ENCODE results near the gene GBX1.

GBX1 gene

GRCh38 chr7:151193203-151193978 is 25.9 kb upstream of the GBX1 start:
- DNase-seq, result no peak

DNA sequence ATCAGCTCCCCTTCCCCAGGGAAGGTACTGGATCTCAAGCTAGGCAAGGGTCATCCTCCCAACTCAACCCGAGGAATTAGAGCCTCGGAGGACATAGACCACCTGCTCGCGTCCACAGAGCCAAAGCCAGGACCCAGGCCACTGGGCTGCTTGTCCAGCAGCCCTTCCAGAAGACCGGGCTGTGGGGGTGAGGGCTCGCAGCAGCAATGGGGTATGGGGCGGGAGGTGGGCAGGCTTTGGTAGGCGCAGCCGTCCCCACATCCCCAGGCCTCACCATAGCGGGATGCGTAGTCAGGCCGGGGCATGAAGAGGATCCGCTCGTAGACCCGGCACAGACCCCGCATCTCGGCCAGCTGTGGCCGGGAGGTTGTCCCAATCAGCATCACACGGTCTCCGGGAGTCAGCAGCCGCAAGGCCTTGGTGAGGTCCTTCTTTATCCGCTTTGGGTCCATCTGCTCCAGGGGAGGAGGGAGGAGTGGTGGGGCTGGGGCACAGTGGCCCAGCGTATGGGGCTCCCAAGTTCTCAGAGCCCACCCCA is 24.6 kb upstream of the GBX1 start:
- no peak for DNase-seq

DNA sequence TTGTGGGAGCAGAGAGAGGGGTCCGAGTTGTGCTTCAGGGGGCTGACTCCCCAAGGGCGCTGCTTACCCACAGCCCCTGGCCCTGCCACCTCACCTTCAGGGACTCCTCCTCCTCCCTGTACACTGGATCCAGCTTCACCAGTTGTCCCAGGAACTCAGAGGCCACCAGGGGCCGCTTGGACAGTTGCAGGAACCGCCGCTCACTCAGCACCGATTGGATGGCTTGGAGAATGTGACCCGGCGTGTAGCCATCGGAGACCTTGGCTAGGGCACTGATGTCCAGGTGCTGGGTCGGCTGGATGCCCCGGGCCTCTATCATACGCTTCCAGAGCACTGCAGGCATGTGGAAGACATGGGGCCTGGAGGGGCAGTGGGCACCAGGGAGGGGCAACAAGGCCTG is 24.1 kb upstream of the GBX1 start:
- DNase-seq, result no peak

GRCh38 chr7:151189038-151189437 is 21.5 kb upstream of the GBX1 start:
- DNase-seq, result no peak

GRCh38 chr7:151188252-151188542 is 20.7 kb upstream of the GBX1 start:
- no peak for DNase-seq

DNA sequence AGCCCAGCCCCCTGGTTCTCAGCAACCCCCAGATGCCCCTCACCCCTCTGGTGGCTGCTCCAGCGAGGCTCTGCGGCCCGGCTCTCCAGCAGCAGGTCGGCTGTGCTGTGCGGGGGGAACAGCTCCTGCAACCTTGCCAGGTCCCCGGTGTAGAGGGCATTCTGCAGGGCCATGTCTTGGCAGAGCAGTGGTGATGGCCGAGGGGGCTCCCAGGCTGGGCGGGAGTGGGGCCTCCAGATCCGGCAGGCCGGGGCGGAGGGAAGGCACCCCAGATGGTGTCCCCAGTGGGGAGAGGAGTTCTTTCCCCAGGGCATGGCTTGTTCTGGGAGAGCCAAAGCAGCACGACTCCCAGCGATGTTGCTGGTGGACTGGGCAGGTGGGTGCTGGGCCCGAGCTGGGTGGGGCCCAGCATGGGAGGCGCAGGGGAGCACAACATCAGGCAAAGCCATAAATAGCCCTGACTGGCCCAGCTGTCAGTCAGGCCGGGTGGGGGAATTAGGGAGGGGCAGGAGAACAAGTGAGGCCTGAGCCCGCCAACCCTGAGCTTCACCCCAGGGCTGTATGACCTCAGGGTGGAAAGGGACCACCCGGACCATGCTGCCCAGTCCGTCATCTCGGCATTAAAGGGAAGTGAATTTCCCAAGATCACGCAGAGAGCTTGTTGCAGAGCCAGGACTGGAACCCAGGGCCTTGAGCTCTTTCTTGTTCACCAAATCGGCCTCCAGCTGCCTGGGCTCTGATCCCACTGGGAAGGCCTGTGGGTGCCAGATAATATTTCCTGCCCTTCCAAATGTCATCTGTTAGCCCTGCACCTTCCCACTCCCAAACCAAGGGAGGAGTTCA is 20.1 kb upstream of the GBX1 start:
- no peak for DNase-seq

GRCh38 chr7:151186640-151187408 is 19.3 kb upstream of the GBX1 start, which contains the start of gene ASB10:
Gene ASB10, minus strand, starts transcription at chr7:151187250. Its CDS starts 120 bp downstream, at chr7:151187130.
- DNase-seq, result no peak

- no peak for DNase-seq
Measured at GRCh38 chr7:151185762-151186639, 18.5 kb upstream of the GBX1 start.

GRCh38 chr7:151181011-151181431 is 13.5 kb upstream of the GBX1 start:
- DNase-seq, result no peak

DNA sequence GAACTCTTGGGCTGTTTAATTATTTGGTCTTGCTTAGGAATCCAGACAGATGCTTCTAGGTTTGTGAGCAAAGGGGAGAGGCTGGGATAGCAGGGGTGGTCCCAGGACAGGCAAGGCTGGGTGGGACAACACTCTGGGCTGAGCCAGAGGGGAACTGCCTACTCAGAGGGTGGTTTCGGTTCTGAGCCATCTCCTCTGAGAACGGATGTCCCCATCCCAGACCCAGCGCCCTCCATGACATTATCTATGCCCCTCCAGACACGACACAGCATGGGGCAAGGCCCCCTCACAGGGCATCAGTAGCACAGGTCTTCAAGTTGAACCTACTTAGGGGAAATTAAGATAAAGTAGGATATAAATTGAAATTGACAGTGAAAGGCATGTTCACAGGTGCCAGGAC is 12.5 kb upstream of the GBX1 start:
- no peak for DNase-seq

- DNase-seq, result no peak
Measured at GRCh38 chr7:151179287-151179860, 11.9 kb upstream of the GBX1 start.

DNA sequence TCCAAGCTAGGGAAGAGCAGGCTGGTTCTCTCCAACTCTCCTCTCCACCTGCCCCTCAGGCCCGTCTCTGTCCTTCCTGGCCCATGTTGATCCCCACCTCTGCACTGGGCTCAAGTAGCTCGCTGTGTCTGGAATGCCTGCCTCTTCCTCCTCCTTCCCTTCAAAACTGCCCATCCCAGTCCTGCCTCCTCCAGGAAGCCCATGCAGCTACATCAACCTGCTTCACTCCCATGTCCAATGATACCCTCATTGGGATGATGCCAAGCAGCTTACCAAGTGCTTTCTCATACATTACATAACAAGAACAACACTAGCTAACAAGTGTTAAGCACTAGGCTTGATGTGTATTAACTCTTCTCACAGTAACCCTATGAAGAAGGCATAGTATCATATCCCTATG is 11.3 kb upstream of the GBX1 start:
- DNase-seq, result no peak

GRCh38 chr7:151178236-151178635 is 10.7 kb upstream of the GBX1 start:
- DNase-seq, result no peak

DNA sequence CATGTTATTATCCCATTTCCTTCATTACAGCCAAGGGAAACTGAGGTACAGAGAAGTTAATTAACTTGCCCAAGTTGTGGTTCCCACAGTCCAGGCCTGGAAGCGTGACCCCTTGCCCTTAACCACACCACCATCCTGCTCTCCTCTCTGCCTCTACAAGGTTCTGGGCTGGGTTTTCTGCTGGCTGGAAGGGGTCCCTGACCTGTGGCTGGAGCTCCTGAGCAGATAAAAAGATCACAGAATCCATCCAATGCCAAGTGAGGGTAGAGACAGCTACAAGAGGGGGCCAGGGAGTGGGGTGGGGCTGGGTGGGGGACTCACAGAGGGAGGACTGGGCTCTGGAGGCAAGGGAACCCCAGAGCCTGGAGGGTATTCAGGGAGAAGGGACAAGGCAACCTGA is 9.8 kb upstream of the GBX1 start:
- DNase-seq, result no peak

GRCh38 chr7:151176401-151176800 is 8.9 kb upstream of the GBX1 start:
- no peak for DNase-seq

DNA sequence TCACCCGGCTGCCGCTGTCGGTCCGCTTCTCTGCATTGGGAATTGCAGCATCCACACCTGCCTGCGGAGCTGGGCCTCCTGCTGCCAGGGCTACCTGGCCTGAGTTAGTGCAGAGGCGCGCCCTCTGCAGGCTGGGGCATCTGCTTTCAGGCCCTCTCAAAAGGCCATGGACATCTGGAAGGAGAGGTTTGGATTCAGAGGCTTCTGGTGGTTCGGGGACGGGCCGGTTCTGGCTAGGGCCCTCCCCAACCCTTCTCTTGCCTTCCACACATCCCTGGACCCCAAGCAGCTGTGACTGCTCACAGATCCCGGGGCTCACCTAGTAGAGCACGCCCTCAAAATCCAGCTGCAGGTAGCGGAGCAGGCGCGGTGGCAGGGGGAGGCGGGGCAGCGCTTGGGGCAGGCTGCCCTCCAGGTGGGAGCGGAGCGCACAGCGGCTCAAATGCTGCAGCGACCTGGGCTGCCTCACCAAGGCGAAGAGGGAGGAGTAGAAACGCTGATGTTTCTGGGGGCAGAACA is 8.4 kb upstream of the GBX1 start:
- no peak for DNase-seq

GRCh38 chr7:151175047-151175792 is 7.7 kb upstream of the GBX1 start:
- DNase-seq, result no peak

GRCh38 chr7:151174246-151175046 is 7.0 kb upstream of the GBX1 start:
- DNase-seq, result no peak

DNA sequence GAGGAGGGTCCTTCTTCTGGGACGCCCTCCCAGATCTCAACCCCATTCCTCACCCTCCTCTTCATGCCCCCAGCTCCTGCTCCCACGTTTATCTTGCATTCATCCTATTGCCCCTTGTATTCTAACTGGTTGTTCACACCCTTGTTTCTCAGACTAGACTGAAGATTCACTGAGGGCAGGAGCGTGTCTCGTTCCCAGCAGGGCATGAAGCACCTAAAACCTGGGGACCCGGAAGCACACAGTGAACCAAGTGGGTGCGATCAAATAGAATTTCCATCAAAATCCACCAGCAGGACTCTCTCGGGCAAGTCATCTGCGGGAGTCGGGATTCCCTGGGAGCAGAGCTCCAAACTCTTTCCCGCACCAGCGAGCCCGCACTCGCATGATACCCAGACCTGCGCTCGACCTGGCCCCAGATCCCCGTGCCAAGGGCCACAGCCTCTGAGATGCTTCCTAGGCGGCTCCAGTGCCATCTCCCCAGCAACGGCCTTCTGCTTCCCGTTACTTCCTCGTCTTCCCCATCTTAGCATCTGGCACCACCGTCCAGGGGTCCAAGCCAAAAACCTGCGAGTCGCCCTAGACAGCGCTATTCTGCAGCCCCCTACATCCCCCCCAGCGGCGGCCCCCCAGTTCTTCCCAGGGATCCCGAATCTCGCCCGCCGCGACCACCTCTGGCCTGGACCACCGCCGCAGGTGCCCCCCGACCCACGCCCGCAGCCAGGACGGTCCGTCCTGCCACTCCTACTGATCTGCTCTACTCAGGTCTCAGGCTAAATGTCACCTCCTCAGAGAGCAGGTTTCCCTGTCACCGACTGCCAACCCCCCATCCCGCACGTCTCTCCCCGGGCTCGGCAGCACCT is 6.1 kb upstream of the GBX1 start:
- DNase-seq, result no peak

Measured in bone marrow (tissue), 2 donors.